HEK293T (cell line): ENCODE measurements around the gene MYO5B.

ENCODE experiments used
- CTBP1 ChIP-seq: fragments of 450-650 bp; IDR thresholded peaks from 2 replicates; pipeline ENCODE4 v1.6.1; 2016; ENCODE audit warnings: borderline replicate concordance
- FOXA1 ChIP-seq: fragments of 450-650 bp; IDR thresholded peaks from 2 replicates; pipeline ENCODE4 v1.6.1; 2016; ENCODE audit warnings: mild to moderate bottlenecking
- FOXM1 ChIP-seq: fragments of 450-650 bp; IDR thresholded peaks from 2 replicates; pipeline ENCODE4 v1.6.1; 2017; ENCODE audit warnings: mild to moderate bottlenecking, borderline replicate concordance
- L3MBTL2 ChIP-seq: fragments of 450-650 bp; conservative IDR thresholded peaks from 2 replicates; pipeline ENCODE4 v1.6.1; 2016; ENCODE audit warnings: mild to moderate bottlenecking
- SUZ12 ChIP-seq: fragments of 450-650 bp; IDR thresholded peaks from 2 replicates; pipeline ENCODE4 v1.6.1; 2016; ENCODE audit warnings: mild to moderate bottlenecking

GRCh38 chr18:50189160-50189559, 5.8 kb downstream of the MYO5B start:
- TF ChIP-seq L3MBTL2 (no peak), CTBP1 (no peak), FOXA1 (no peak), FOXM1 (no peak), SUZ12 (no peak)
